Astrocyte (in vitro differentiated cells and primary cell): ENCODE results near the gene NAP1L4. TPM values are rescaled to one million over a fixed set of nuclear protein-coding genes. Genes with fewer than 3 reads are reported as not detected.

Experiments
- DNase-seq: peaks from one replicate; pipeline ENCODE4 v3.0.0-alpha.2; 2010; ENCODE audit warnings: low read depth
- FAIRE-seq: peaks from 2 replicates; lab custom pipeline; 2011; peaks lifted over from hg19 to GRCh38; lab: Jason Lieb, UNC
- H2AFZ ChIP-seq: 2 replicates; pipeline ENCODE4 v1.6.0; 2012; ENCODE audit warnings: low read depth, low read length, inconsistent platforms
- H3K27ac ChIP-seq: 2 replicates; pipeline ENCODE4 v1.5.1; 2011; ENCODE audit warnings: low read depth, low read length, inconsistent platforms
- H3K27me3 ChIP-seq: 2 replicates; pipeline ENCODE4 v1.6.0; 2011; ENCODE audit warnings: low read length, inconsistent platforms; ENCODE audit not compliant: insufficient read depth
- H3K36me3 ChIP-seq: 2 replicates; pipeline ENCODE4 v1.5.1; 2011; ENCODE audit warnings: low read length, inconsistent platforms; ENCODE audit not compliant: insufficient read depth
- H3K4me1 ChIP-seq: 2 replicates; pipeline ENCODE4 v1.5.1; 2011; ENCODE audit warnings: low read length, inconsistent platforms; ENCODE audit not compliant: insufficient read depth
- H3K4me2 ChIP-seq: 2 replicates; pipeline ENCODE4 v1.6.0; 2012; ENCODE audit warnings: low read length, inconsistent platforms
- H3K4me3 ChIP-seq: 2 replicates; pipeline ENCODE4 v1.5.1; 2011; ENCODE audit warnings: low read depth, mild to moderate bottlenecking, low read length, inconsistent platforms; ENCODE audit not compliant: insufficient read depth
- H3K79me2 ChIP-seq: 2 replicates; pipeline ENCODE4 v1.6.0; 2012; ENCODE audit warnings: mild to moderate bottlenecking, low read length, inconsistent platforms; ENCODE audit not compliant: insufficient read depth
- H3K9ac ChIP-seq: 2 replicates; pipeline ENCODE4 v1.6.0; 2012; ENCODE audit warnings: mild to moderate bottlenecking, low read length, inconsistent platforms
- H3K9me3 ChIP-seq: 2 replicates; pipeline ENCODE4 v1.5.1; 2012; ENCODE audit warnings: low read depth, mild to moderate bottlenecking, low read length, inconsistent platforms; ENCODE audit not compliant: insufficient read depth
- H4K20me1 ChIP-seq: 2 replicates; pipeline ENCODE4 v1.6.0; 2012; ENCODE audit warnings: low read length, inconsistent platforms; ENCODE audit not compliant: insufficient read depth
- H3K27ac Mint-ChIP-seq: one replicate; pipeline ENCODE4 v1.8.0; 2021; ENCODE audit warnings: mild to moderate bottlenecking, mixed read lengths; ENCODE audit not compliant: unreplicated experiment
- H3K27me3 Mint-ChIP-seq: one replicate; pipeline ENCODE4 v1.8.0; 2021; ENCODE audit warnings: low read depth, mixed read lengths; ENCODE audit not compliant: unreplicated experiment
- H3K36me3 Mint-ChIP-seq: one replicate; pipeline ENCODE4 v1.8.0; 2021; ENCODE audit warnings: low read depth, mixed read lengths; ENCODE audit not compliant: unreplicated experiment
- H3K4me1 Mint-ChIP-seq: one replicate; pipeline ENCODE4 v1.8.0; 2021; ENCODE audit warnings: low read depth, mixed read lengths; ENCODE audit not compliant: unreplicated experiment
- H3K4me3 Mint-ChIP-seq: one replicate; pipeline ENCODE4 v1.8.0; 2021; ENCODE audit warnings: mild to moderate bottlenecking, moderate library complexity, mixed read lengths; ENCODE audit not compliant: unreplicated experiment
- H3K9me3 Mint-ChIP-seq: one replicate; pipeline ENCODE4 v1.8.0; 2021; ENCODE audit warnings: mild to moderate bottlenecking, mixed read lengths; ENCODE audit not compliant: unreplicated experiment
- EZH2 ChIP-seq: IDR thresholded peaks from 2 replicates; pipeline ENCODE4 v1.6.1; 2012; ENCODE audit warnings: mild to moderate bottlenecking, low read length, inconsistent platforms; ENCODE audit not compliant: insufficient read depth
- total RNA-seq: library from RNA; stranded (reverse); gene quantifications from 2 replicates; pipeline ENCODE4 v1.2.1, GENCODE V29; 2021
- TF ChIP-seq, protein P1 (sequence below): IDR thresholded peaks from 2 replicates; pipeline ENCODE4 v1.5.1; 2011; ENCODE audit warnings: low read depth, mild to moderate bottlenecking, inconsistent platforms, low read length, moderate library complexity; ENCODE audit not compliant: insufficient read depth

The NAP1L4 gene
- total RNA-seq, 1 donor from 2014 or later = 153 TPM

- FAIRE-seq = no peak
- peaks cover 11% of the 10 kb centered on the region for H4K20me1 ChIP-seq
- H3K4me3 ChIP-seq = no peak overlapping the region
- H3K27me3 Mint-ChIP-seq = no peaks in the 10 kb centered on the region
- peaks cover 2% of the 10 kb centered on the region for H3K79me2 ChIP-seq
- H3K4me1 ChIP-seq = peaks cover 16% of the 10 kb centered on the region
- H3K4me3 Mint-ChIP-seq = peak overlapping the region; percentile 54
- H3K36me3 ChIP-seq = peaks cover 6% of the 10 kb centered on the region
- H3K9me3 ChIP-seq = no peaks in the 10 kb centered on the region
- H3K27ac ChIP-seq = no peak overlapping the region
- no peaks in the 10 kb centered on the region for H3K9me3 Mint-ChIP-seq
- H3K36me3 Mint-ChIP-seq = peaks cover 15% of the 10 kb centered on the region
- H3K4me1 Mint-ChIP-seq = peaks cover 9% of the 10 kb centered on the region
- no peak for TF ChIP-seq EZH2
- TF ChIP-seq, protein P1, sequence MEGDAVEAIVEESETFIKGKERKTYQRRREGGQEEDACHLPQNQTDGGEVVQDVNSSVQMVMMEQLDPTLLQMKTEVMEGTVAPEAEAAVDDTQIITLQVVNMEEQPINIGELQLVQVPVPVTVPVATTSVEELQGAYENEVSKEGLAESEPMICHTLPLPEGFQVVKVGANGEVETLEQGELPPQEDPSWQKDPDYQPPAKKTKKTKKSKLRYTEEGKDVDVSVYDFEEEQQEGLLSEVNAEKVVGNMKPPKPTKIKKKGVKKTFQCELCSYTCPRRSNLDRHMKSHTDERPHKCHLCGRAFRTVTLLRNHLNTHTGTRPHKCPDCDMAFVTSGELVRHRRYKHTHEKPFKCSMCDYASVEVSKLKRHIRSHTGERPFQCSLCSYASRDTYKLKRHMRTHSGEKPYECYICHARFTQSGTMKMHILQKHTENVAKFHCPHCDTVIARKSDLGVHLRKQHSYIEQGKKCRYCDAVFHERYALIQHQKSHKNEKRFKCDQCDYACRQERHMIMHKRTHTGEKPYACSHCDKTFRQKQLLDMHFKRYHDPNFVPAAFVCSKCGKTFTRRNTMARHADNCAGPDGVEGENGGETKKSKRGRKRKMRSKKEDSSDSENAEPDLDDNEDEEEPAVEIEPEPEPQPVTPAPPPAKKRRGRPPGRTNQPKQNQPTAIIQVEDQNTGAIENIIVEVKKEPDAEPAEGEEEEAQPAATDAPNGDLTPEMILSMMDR = no peak
- no peaks in the 10 kb centered on the region for H3K27me3 ChIP-seq
- H2AFZ ChIP-seq = no peak overlapping the region
- DNase-seq = no peak
- no peak overlapping the region for H3K27ac Mint-ChIP-seq
- no peak overlapping the region for H3K9ac ChIP-seq
- no peak overlapping the region for H3K4me2 ChIP-seq
Measured at GRCh38 chr11:2996976-2997375, 4.8 kb upstream of the NAP1L4 start.

GRCh38 chr11:2995893-2996554, 3.9 kb upstream of the NAP1L4 start:
- no peaks in the 10 kb centered on the region for H3K36me3 ChIP-seq
- no peak for TF ChIP-seq EZH2
- TF ChIP-seq, protein P1 = no peak
- H3K4me3 ChIP-seq = no peak overlapping the region
- Mint-ChIP-seq H3K36me3 (peaks cover 9% of the 10 kb centered on the region), H3K4me3 (no peak overlapping the region), H3K27me3 (no peaks in the 10 kb centered on the region), H3K9me3 (no peaks in the 10 kb centered on the region), H3K27ac (peak overlapping the region; percentile 30), H3K4me1 (peaks cover 9% of the 10 kb centered on the region)
- peaks cover 13% of the 10 kb centered on the region for H4K20me1 ChIP-seq
- no peak overlapping the region for H2AFZ ChIP-seq
- H3K9ac ChIP-seq = no peak overlapping the region
- FAIRE-seq (no peak), DNase-seq (no peak)
- peaks cover 10% of the 10 kb centered on the region for H3K79me2 ChIP-seq
- no peaks in the 10 kb centered on the region for H3K27me3 ChIP-seq
- H3K4me1 ChIP-seq = peaks cover 14% of the 10 kb centered on the region
- no peak overlapping the region for H3K27ac ChIP-seq
- H3K4me2 ChIP-seq = no peak overlapping the region
- H3K9me3 ChIP-seq = no peaks in the 10 kb centered on the region

- Histone ChIP-seq H3K4me1 (peaks cover 5% of the 10 kb centered on the region), H3K9ac (no peak overlapping the region), H2AFZ (no peak overlapping the region), H3K36me3 (no peaks in the 10 kb centered on the region), H3K4me2 (no peak overlapping the region), H3K79me2 (peaks cover 20% of the 10 kb centered on the region), H3K4me3 (no peak overlapping the region), H3K27ac (no peak overlapping the region), H4K20me1 (peaks cover 17% of the 10 kb centered on the region), H3K9me3 (no peaks in the 10 kb centered on the region), H3K27me3 (no peaks in the 10 kb centered on the region)
- Mint-ChIP-seq H3K9me3 (no peaks in the 10 kb centered on the region), H3K27me3 (no peaks in the 10 kb centered on the region), H3K36me3 (peaks cover 4% of the 10 kb centered on the region), H3K4me3 (no peak overlapping the region), H3K27ac (no peak overlapping the region), H3K4me1 (peaks cover 11% of the 10 kb centered on the region)
- TF ChIP-seq EZH2 = no peak
- TF ChIP-seq, protein P1 = no peak
- FAIRE-seq (no peak), DNase-seq (no peak)
Measured at GRCh38 chr11:2995031-2995561, 3.0 kb upstream of the NAP1L4 start.
